ENCODE results near the gene MINDY4.

MINDY4 gene

GRCh38 chr7:30877015-30877769 is 106.0 kb downstream of the MINDY4 start:
- DNase-seq (ENCODE audit: low read depth in 2 of 2) = no peak

GRCh38 chr7:30877993-30878392 is 106.8 kb downstream of the MINDY4 start:
- DNase-seq (ENCODE audit: low read depth in 2 of 2) = no peak

- DNase-seq (ENCODE audit: low read depth in 2 of 2) = no peak
Observed at GRCh38 chr7:30879139-30880124, 108.2 kb downstream of the MINDY4 start.

GRCh38 chr7:30880125-30880720 is 109.0 kb downstream of the MINDY4 start:
- no peak for DNase-seq (ENCODE audit: low read depth in 2 of 2)

GRCh38 chr7:30880941-30881340 is 109.7 kb downstream of the MINDY4 start:
- no peak for DNase-seq (ENCODE audit: low read depth in 2 of 2)

GRCh38 chr7:30881448-30881847 is 110.2 kb downstream of the MINDY4 start:
- no peak for DNase-seq (ENCODE audit: low read depth in 2 of 2)

GRCh38 chr7:30884881-30885280 is 113.7 kb downstream of the MINDY4 start:
- no peak for DNase-seq (ENCODE audit: low read depth in 2 of 2)

- no peak for DNase-seq (ENCODE audit: low read depth in 2 of 2)
Observed at GRCh38 chr7:30886608-30887011, 115.4 kb downstream of the MINDY4 start.

- DNase-seq (ENCODE audit: low read depth in 2 of 2) = no peak
Observed at GRCh38 chr7:30887464-30887872, 116.3 kb downstream of the MINDY4 start.

GRCh38 chr7:30888747-30889146 is 117.5 kb downstream of the MINDY4 start:
- DNase-seq (ENCODE audit: low read depth in 2 of 2) = no peak

GRCh38 chr7:30890226-30890625 is 119.0 kb downstream of the MINDY4 start:
- DNase-seq (ENCODE audit: low read depth in 2 of 2) = no peak

GRCh38 chr7:30893357-30893756 is 122.1 kb downstream of the MINDY4 start:
- no peak for DNase-seq (ENCODE audit: low read depth in 2 of 2)

GRCh38 chr7:30894009-30894408 is 122.8 kb downstream of the MINDY4 start:
- no peak for DNase-seq (ENCODE audit: low read depth in 2 of 2)

GRCh38 chr7:30894866-30895605 is 123.8 kb downstream of the MINDY4 start:
- DNase-seq (ENCODE audit: low read depth in 2 of 2) = no peak

- no peak for DNase-seq (ENCODE audit: low read depth in 2 of 2)
Observed at GRCh38 chr7:30896036-30896435, 124.8 kb downstream of the MINDY4 start.

- DNase-seq (ENCODE audit: low read depth in 2 of 2) = no peak
Observed at GRCh38 chr7:30896783-30897637, 125.8 kb downstream of the MINDY4 start.

GRCh38 chr7:30897770-30898169 is 126.6 kb downstream of the MINDY4 start:
- no peak for DNase-seq (ENCODE audit: low read depth in 2 of 2)

GRCh38 chr7:30898411-30898810 is 127.2 kb downstream of the MINDY4 start:
- no peak for DNase-seq (ENCODE audit: low read depth in 2 of 2)

- no peak for DNase-seq (ENCODE audit: low read depth in 2 of 2)
Observed at GRCh38 chr7:30899066-30899465, 127.8 kb downstream of the MINDY4 start.

- DNase-seq (ENCODE audit: low read depth in 2 of 2) = no peak
Observed at GRCh38 chr7:30899630-30900029, 128.4 kb downstream of the MINDY4 start.

- no peak for DNase-seq (ENCODE audit: low read depth in 2 of 2)
Observed at GRCh38 chr7:30900053-30900452, 128.8 kb downstream of the MINDY4 start.
